ENCODE data around the gene SERP2.

SERP2 gene

GRCh38 chr13:44432650-44433049, 59.0 kb downstream of the SERP2 start:
- no peak for DNase-seq
- Histone ChIP-seq H3K4me3 (ENCODE audit: low read depth, low read length) (no peak overlapping the region), H3K27me3 (no peaks in the 10 kb centered on the region), H3K9me3 (no peaks in the 10 kb centered on the region), H3K4me1 (peaks cover 6% of the 10 kb centered on the region), H3K36me3 (peaks cover 26% of the 10 kb centered on the region)
- TF ChIP-seq CTCF (IDR thresholded peaks at IDR 0.05; ENCODE audit: low read depth, low read length) = no peak

GRCh38 chr13:44433863-44434765, 60.5 kb downstream of the SERP2 start:
- DNase-seq = no peak
- peak overlapping the region; percentile 69 for H3K4me3 ChIP-seq (ENCODE audit: low read depth, low read length)

GRCh38 chr13:44434766-44435141, 61.1 kb downstream of the SERP2 start:
- peak overlapping the region; percentile 69 for H3K4me3 ChIP-seq (ENCODE audit: low read depth, low read length)
- peaks cover 26% of the 10 kb centered on the region for H3K36me3 ChIP-seq
- peaks cover 6% of the 10 kb centered on the region for H3K4me1 ChIP-seq
- H3K9me3 ChIP-seq = no peaks in the 10 kb centered on the region
- DNase-seq = no peak
- H3K27me3 ChIP-seq = no peaks in the 10 kb centered on the region
- no peak for TF ChIP-seq CTCF (IDR thresholded peaks at IDR 0.05; ENCODE audit: low read depth, low read length)

More at GRCh38 chr13:44433863-44434765, 60.5 kb downstream of the SERP2 start:
- peaks cover 6% of the 10 kb centered on the region for H3K4me1 ChIP-seq
- H3K9me3 ChIP-seq = no peaks in the 10 kb centered on the region
- H3K27me3 ChIP-seq = no peaks in the 10 kb centered on the region
- peaks cover 26% of the 10 kb centered on the region for H3K36me3 ChIP-seq
- TF ChIP-seq CTCF (IDR thresholded peaks at IDR 0.05; ENCODE audit: low read depth, low read length) = no peak

GRCh38 chr13:44435142-44435918, 61.7 kb downstream of the SERP2 start:
- H3K27me3 ChIP-seq = no peaks in the 10 kb centered on the region
- peak overlapping the region; percentile 94 for H3K4me3 ChIP-seq (ENCODE audit: low read depth, low read length)
- H3K9me3 ChIP-seq = no peaks in the 10 kb centered on the region
- DNase-seq = peak; percentile 99
- peaks cover 26% of the 10 kb centered on the region for H3K36me3 ChIP-seq
- no peak; the same call in 1 of the 2 replicates for TF ChIP-seq CTCF (IDR thresholded peaks at IDR 0.05; ENCODE audit: low read depth, low read length)
- peaks cover 6% of the 10 kb centered on the region for H3K4me1 ChIP-seq

- peak overlapping the region; percentile 94 for H3K4me3 ChIP-seq (ENCODE audit: low read depth, low read length)
- no peaks in the 10 kb centered on the region for H3K27me3 ChIP-seq
- peaks cover 6% of the 10 kb centered on the region for H3K4me1 ChIP-seq
- DNase-seq = no peak
- no peak for TF ChIP-seq CTCF (IDR thresholded peaks at IDR 0.05; ENCODE audit: low read depth, low read length)
- H3K36me3 ChIP-seq = peaks cover 26% of the 10 kb centered on the region
- H3K9me3 ChIP-seq = no peaks in the 10 kb centered on the region
These were observed 62.4 kb downstream of the SERP2 start for GRCh38 chr13:44435919-44436510.
